HUES48 (cell line): ENCODE data around the gene MAGI2.

Experiments used
- H3K27ac ChIP-seq: one replicate; pipeline ENCODE4 v1.7.0; 2013; ENCODE audit warnings: low read depth, low read length, inconsistent platforms
- H3K27me3 ChIP-seq: 2 replicates; pipeline ENCODE4 v1.6.1; 2013; ENCODE audit warnings: mild to moderate bottlenecking, low read length; ENCODE audit not compliant: control insufficient read depth, insufficient read depth
- H3K36me3 ChIP-seq: 2 replicates; pipeline ENCODE4 v1.6.1; 2013; ENCODE audit warnings: low read length; ENCODE audit not compliant: control insufficient read depth, insufficient read depth
- H3K4me1 ChIP-seq: 2 replicates; pipeline ENCODE4 v1.6.1; 2013; ENCODE audit warnings: mild to moderate bottlenecking, low read length; ENCODE audit not compliant: control insufficient read depth, insufficient read depth
- H3K4me3 ChIP-seq: 2 replicates; pipeline ENCODE4 v1.5.1; 2013; ENCODE audit warnings: mild to moderate bottlenecking, low read depth, low read length
- H3K9ac ChIP-seq: 2 replicates; pipeline ENCODE4 v1.6.1; 2013; ENCODE audit warnings: mild to moderate bottlenecking, low read depth, low read length, moderate library complexity
- H3K9me3 ChIP-seq: 2 replicates; pipeline ENCODE4 v1.6.1; 2013; ENCODE audit warnings: low read length; ENCODE audit not compliant: control insufficient read depth, insufficient read depth

Gene MAGI2

DNA sequence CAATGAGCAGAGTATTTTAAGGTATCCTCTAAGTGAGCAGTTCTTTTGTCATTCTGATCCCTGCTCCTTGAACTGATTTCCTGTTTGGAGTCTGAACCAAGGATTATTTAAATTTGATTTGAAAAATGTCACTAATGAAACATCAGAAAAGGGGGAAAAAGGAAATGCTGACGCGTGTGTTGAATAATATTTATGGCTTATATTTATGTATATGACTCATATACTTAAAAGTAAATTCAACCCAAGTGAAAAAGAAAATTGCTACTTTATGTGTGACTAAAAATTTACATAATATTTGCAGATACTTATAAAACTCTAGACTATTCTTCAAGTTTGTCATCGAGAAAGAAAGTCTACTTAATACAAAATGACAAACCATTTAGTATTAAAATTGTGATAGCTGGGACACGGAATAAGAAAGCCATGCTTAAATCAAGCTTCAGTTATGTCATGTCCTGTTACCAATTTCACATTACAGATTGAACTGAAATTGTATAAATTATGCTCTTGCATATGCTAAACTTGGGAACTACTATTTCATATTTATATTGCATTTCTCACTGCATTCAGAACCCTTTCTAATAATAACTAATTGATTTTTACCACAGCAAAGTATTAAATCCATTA is 649.9 kb downstream of the MAGI2 start:
- Histone ChIP-seq H3K4me1 (no peaks in the 10 kb centered on the region; the same call in 1 of the 2 replicates), H3K9ac (no peak overlapping the region), H3K27ac (no peak overlapping the region), H3K36me3 (no peaks in the 10 kb centered on the region), H3K9me3 (no peaks in the 10 kb centered on the region), H3K4me3 (no peak overlapping the region), H3K27me3 (no peaks in the 10 kb centered on the region)

DNA sequence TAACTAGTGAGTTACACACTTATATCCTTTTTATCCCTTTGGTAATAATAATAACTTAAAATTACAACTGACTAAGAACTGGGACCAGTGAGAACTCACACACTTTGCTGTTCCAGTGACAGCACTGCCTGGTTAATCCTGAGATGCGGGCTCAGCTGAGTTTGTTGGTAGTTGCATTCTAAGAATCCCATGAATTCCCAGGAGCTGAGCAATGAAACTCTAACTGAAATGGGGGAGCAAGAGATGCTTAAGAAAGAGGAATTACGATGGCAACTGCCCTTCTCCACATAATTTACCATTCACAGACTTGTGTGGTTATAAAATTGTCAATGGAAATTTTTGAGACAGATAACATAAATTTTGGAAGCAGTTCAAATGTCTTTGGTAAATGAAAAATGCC is 659.4 kb downstream of the MAGI2 start:
- no peak overlapping the region for H3K4me3 ChIP-seq
- no peak overlapping the region for H3K27ac ChIP-seq
- H3K9me3 ChIP-seq = no peaks in the 10 kb centered on the region
- no peaks in the 10 kb centered on the region for H3K36me3 ChIP-seq
- H3K4me1 ChIP-seq = peaks cover 12% of the 10 kb centered on the region
- H3K27me3 ChIP-seq = no peaks in the 10 kb centered on the region
- H3K9ac ChIP-seq = no peak overlapping the region

DNA sequence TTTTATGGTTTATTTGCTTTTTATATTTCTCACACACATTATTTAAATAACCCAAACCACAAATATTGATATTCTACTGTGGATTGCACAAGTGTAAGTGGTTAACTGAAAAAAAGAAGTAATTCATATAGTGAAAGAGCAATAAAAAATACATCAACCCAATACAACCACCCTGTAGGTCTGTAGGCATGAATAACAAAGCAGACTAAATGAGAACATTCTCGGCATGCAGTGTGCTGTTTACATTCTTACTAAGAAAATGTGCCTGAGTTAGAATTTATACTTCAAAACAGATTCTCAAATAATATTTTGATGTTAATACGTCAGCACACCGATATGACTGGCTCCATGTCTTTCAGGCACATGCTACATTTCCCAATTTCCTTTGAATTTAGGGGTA is 660.8 kb downstream of the MAGI2 start:
- Histone ChIP-seq H3K9me3 (no peaks in the 10 kb centered on the region), H3K4me1 (peaks cover 12% of the 10 kb centered on the region), H3K27me3 (no peaks in the 10 kb centered on the region), H3K27ac (no peak overlapping the region), H3K4me3 (no peak overlapping the region), H3K9ac (no peak overlapping the region), H3K36me3 (no peaks in the 10 kb centered on the region)

DNA sequence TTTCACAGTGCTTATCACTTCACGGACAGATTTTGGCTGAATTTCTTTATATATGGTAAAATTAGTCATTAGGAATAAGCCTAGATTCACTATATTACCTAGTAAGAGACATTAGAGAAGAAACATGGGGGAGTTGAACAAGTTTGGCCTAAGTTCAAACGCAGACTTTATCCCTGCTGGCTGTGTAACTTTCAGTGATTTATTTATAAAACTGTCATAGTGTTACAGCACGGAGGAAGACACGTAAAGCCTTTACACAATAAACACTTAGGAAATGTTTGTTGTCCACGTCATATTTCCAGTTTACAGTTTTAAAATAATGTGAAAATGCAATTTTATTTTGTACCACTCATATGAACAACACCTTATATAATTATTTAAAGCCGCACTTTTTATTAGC is 661.5 kb downstream of the MAGI2 start:
- Histone ChIP-seq H3K4me1 (peaks cover 12% of the 10 kb centered on the region), H3K9me3 (no peaks in the 10 kb centered on the region), H3K27ac (no peak overlapping the region), H3K27me3 (no peaks in the 10 kb centered on the region), H3K36me3 (no peaks in the 10 kb centered on the region), H3K4me3 (no peak overlapping the region), H3K9ac (no peak overlapping the region)

DNA sequence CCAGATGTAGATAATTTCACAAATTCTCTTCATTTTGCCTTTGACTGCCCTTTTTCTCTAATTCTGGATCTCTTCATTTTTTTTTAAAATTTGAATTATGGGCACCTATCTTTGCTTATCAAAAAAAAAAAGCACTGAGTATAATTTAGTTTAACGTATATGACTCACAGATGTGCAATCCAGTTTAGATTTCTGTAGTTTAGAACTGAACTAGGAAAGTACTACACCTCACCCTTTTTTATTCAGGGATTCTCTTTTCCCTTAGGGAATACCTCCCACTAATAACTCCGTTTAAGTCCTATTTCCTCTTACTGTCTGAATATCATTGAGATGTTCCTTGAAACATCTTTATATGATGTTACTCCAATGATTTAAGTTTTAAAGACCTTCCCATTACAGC is 665.0 kb downstream of the MAGI2 start:
- Histone ChIP-seq H3K4me3 (no peak overlapping the region), H3K9me3 (no peaks in the 10 kb centered on the region), H3K9ac (no peak overlapping the region), H3K36me3 (no peaks in the 10 kb centered on the region), H3K4me1 (peaks cover 9% of the 10 kb centered on the region), H3K27ac (no peak overlapping the region), H3K27me3 (no peaks in the 10 kb centered on the region)

DNA sequence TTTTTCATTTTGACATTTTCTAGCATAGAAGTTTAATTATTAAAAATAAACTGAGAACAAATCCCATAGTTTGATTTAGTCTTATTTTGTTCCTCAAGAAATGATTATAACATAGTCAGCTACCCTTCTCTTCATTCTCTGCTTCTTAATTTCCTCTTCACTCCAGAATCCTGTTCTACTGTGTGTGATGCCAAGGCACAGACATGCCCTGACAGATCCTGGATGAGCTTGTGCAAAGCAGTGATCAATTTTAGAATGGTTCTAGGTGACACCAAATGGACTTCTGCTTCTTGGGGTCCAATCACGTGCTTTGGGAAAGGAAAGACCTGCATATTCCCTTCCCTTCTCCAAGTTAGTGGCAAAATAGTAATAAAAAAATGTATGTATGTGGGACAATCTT is 665.6 kb downstream of the MAGI2 start:
- Histone ChIP-seq H3K4me1 (peaks cover 6% of the 10 kb centered on the region), H3K4me3 (no peak overlapping the region), H3K27me3 (no peaks in the 10 kb centered on the region), H3K36me3 (no peaks in the 10 kb centered on the region), H3K27ac (no peak overlapping the region), H3K9me3 (no peaks in the 10 kb centered on the region), H3K9ac (no peak overlapping the region)

DNA sequence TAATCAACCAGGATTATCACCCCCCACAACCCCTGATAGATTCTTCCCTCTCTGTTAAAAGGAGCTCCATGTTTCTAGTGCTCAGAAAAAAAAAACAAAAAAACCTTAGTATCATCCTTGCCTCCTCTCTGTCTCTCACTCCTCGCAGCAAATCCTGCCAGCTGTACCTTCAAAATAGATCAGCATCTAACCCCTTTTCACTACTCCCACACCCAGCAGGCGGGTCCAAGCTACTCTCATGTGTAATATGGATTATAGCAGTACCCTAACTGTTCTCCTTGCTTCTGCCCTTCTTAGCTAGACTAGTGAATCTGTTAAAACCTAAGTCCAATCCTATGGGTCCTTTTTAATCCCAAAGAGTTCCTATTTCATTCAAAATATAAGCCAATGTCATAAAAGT is 667.4 kb downstream of the MAGI2 start:
- no peaks in the 10 kb centered on the region for H3K4me1 ChIP-seq
- H3K9me3 ChIP-seq = no peaks in the 10 kb centered on the region
- H3K36me3 ChIP-seq = no peaks in the 10 kb centered on the region
- H3K4me3 ChIP-seq = no peak overlapping the region
- no peak overlapping the region for H3K9ac ChIP-seq
- H3K27me3 ChIP-seq = no peaks in the 10 kb centered on the region
- H3K27ac ChIP-seq = no peak overlapping the region

DNA sequence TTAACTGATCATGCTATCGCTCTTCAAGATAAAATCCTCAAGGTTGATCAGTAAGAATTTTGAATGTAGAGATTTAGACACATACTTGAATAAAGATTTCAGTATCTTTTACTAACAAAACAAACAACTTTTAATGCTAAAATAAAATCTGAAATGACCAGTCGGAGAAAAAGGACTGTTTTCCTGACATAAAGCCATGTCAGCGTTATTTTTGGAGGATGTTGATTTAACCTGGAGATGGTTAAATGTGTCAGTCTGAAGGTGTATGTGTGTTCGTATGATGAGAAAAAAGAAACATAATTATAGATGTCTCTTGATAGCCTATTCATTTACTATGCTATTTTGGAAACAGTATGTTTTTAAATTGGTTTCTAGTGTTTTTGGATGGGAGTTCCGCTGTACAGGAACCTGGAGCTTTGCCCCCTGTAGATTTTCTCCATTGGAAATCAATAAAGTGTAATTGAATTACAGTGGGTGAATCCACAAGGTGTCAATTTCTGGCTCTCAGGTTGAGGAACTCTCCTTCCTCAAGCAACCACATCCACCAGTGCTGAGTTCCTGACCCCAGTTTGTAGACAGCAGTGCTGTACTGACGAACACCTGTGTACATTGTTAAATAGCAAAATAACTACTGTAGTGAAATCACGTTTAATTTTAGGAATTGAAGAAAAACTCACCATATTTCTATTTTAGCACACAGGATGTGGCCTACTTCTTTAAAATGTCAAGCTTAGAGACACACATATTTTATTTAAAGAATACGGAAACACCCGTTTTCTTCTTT is 670.1 kb downstream of the MAGI2 start:
- no peak overlapping the region for H3K4me3 ChIP-seq
- H3K4me1 ChIP-seq = peaks cover 4% of the 10 kb centered on the region; the same call in 1 of the 2 replicates
- no peaks in the 10 kb centered on the region for H3K9me3 ChIP-seq
- H3K27me3 ChIP-seq = no peaks in the 10 kb centered on the region
- H3K27ac ChIP-seq = no peak overlapping the region
- H3K9ac ChIP-seq = no peak overlapping the region
- no peaks in the 10 kb centered on the region for H3K36me3 ChIP-seq

DNA sequence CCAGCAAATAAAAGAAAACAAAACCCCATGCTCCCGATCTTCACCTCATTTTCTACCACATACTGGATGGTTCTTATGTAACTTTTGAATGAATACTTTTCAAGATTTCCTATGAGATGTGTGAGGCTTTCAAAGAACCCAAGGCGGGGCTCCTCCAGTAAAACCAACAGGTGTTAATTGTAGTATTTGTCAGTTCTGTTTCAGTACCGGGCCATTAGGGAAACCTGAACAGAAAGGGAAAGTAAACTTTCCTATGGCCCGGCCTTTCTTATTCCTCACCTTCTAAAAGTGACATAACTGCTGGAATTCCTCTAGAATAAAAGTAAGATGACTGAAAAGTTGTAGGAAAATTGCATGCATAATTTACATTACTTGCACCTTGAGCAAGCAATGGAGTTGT is 672.9 kb downstream of the MAGI2 start:
- no peaks in the 10 kb centered on the region for H3K36me3 ChIP-seq
- no peaks in the 10 kb centered on the region for H3K27me3 ChIP-seq
- H3K4me3 ChIP-seq = no peak overlapping the region
- peaks cover 4% of the 10 kb centered on the region; the same call in 1 of the 2 replicates for H3K4me1 ChIP-seq
- H3K9me3 ChIP-seq = no peaks in the 10 kb centered on the region
- no peak overlapping the region for H3K27ac ChIP-seq
- no peak overlapping the region for H3K9ac ChIP-seq

DNA sequence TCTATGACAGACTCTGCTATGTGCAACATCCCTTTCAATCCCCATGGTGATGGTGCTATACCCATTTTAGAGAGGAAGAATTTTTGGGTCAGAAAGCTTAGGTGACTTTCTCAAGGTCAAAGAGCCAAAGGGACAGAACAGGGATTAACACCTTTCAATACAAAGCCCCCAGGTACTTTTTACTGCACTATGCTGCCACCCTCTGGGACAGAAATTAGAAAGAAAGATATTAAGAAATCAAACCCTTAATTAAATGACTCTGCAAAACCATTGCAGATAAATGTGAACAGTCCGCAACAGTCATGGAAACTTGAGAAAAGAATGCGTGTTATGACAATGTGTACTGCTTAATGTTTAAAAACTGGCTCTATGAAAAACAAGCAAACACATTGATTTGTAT is 673.7 kb downstream of the MAGI2 start:
- no peak overlapping the region for H3K4me3 ChIP-seq
- no peaks in the 10 kb centered on the region for H3K27me3 ChIP-seq
- no peaks in the 10 kb centered on the region for H3K9me3 ChIP-seq
- H3K4me1 ChIP-seq = peaks cover 4% of the 10 kb centered on the region; the same call in 1 of the 2 replicates
- H3K36me3 ChIP-seq = no peaks in the 10 kb centered on the region
- H3K9ac ChIP-seq = no peak overlapping the region
- H3K27ac ChIP-seq = no peak overlapping the region

DNA sequence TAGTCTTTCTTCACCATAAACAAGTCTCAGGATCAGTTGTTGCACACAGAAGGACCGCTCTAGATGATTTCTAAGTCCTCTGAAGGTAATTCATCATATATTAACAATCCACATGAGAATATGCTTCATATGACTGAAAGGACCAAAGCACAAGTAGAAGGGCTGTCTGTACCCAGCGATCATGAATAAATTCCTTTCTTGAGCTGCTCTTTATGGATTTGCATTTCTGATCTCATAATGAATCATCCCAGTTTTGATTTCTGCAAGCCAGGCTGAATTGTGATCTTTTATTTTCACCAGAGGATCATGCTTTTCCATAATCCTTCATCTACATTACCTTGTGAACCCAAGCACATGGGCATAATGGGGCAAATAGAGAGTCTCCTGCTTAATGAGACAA is 675.6 kb downstream of the MAGI2 start:
- no peak overlapping the region for H3K27ac ChIP-seq
- peaks cover 6% of the 10 kb centered on the region for H3K4me1 ChIP-seq
- H3K27me3 ChIP-seq = no peaks in the 10 kb centered on the region
- no peaks in the 10 kb centered on the region for H3K36me3 ChIP-seq
- no peaks in the 10 kb centered on the region for H3K9me3 ChIP-seq
- H3K9ac ChIP-seq = no peak overlapping the region
- no peak overlapping the region for H3K4me3 ChIP-seq
